Retinal pigment epithelial cell (primary cell): ENCODE results near the gene ZAP70.

Source experiments
- DNase-seq: peaks from one replicate; pipeline ENCODE4 v3.0.0-alpha.2; 2010; ENCODE audit warnings: low read depth
- H3K4me3 ChIP-seq: 2 replicates; pipeline ENCODE4 v1.5.1; 2011; ENCODE audit warnings: mild to moderate bottlenecking, low read length, control low read depth, moderate library complexity
- CTCF ChIP-seq: conservative IDR thresholded peaks from 2 replicates; pipeline ENCODE4 v1.5.1; 2011; ENCODE audit warnings: low read depth, low read length, control low read depth, inconsistent platforms

ZAP70 gene

GRCh38 chr2:97760480-97761049 is 47.2 kb downstream of the ZAP70 start:
- no peak overlapping the region for H3K4me3 ChIP-seq
- TF ChIP-seq CTCF = no peak
- no peak for DNase-seq

- no peak overlapping the region for H3K4me3 ChIP-seq
- no peak for TF ChIP-seq CTCF
- no peak for DNase-seq
These were observed 47.8 kb downstream of the ZAP70 start for GRCh38 chr2:97761192-97761591.

- TF ChIP-seq CTCF = no peak
- no peak overlapping the region for H3K4me3 ChIP-seq
- no peak for DNase-seq
These were observed 49.9 kb downstream of the ZAP70 start for GRCh38 chr2:97763176-97763845.

- H3K4me3 ChIP-seq = no peak overlapping the region
- no peak for TF ChIP-seq CTCF
- DNase-seq = no peak
These were observed 51.3 kb downstream of the ZAP70 start for GRCh38 chr2:97764559-97765263.

GRCh38 chr2:97765933-97766332 is 52.6 kb downstream of the ZAP70 start:
- no peak for DNase-seq
- H3K4me3 ChIP-seq = no peak overlapping the region
- TF ChIP-seq CTCF = no peak

- DNase-seq = no peak
- no peak overlapping the region for H3K4me3 ChIP-seq
- TF ChIP-seq CTCF = no peak
These were observed 53.2 kb downstream of the ZAP70 start for GRCh38 chr2:97766567-97766966.

- no peak for TF ChIP-seq CTCF
- H3K4me3 ChIP-seq = no peak overlapping the region
- no peak for DNase-seq
These were observed 55.9 kb downstream of the ZAP70 start for GRCh38 chr2:97769308-97769707.
